Measurements from ENCODE around the gene KIF4B.
"Not testable (repeated sequence)": the region's sequence is repeated elsewhere in the genome, so short reads cannot be mapped to it uniquely, and the experiment has no call there.

The KIF4B gene

GRCh38 chr5:155004138-155004744 is 9.3 kb upstream of the KIF4B start:
- no peak for DNase-seq (ENCODE audit: low read depth)
- in situ Hi-C loops (cut with HindIII; ENCODE audit: low sequenced_read_pairs) = no loop called here
- TF ChIP-seq CTCF (IDR thresholded peaks at IDR 0.05; ENCODE audit: low read depth, low read length, missing control alignments) = peak; percentile 15
- no peak overlapping the region for H3K4me3 ChIP-seq (ENCODE audit: low read depth, low read length)

GRCh38 chr5:155006265-155006664 is 7.3 kb upstream of the KIF4B start:
- DNase-seq (ENCODE audit: low read depth); H3K4me3 ChIP-seq (ENCODE audit: low read depth, low read length); in situ Hi-C loops (cut with HindIII; ENCODE audit: low sequenced_read_pairs): not testable (repeated sequence)

GRCh38 chr5:155008669-155009068 is 4.9 kb upstream of the KIF4B start:
- no peak for DNase-seq (ENCODE audit: low read depth)
- no peak overlapping the region for H3K4me3 ChIP-seq (ENCODE audit: low read depth, low read length)
- in situ Hi-C loops (cut with HindIII; ENCODE audit: low sequenced_read_pairs) = no loop called here
- TF ChIP-seq CTCF (IDR thresholded peaks at IDR 0.05; ENCODE audit: low read depth, low read length, missing control alignments) = no peak

- TF ChIP-seq CTCF (IDR thresholded peaks at IDR 0.05; ENCODE audit: low read depth, low read length, missing control alignments) = no peak
- DNase-seq (ENCODE audit: low read depth) = no peak
- in situ Hi-C loops (cut with HindIII; ENCODE audit: low sequenced_read_pairs) = no loop called here
- no peak overlapping the region for H3K4me3 ChIP-seq (ENCODE audit: low read depth, low read length)
Observed at GRCh38 chr5:155010881-155011280, 2.7 kb upstream of the KIF4B start.

GRCh38 chr5:155015239-155015638 is 1.7 kb downstream of the KIF4B start:
- no peak overlapping the region for H3K4me3 ChIP-seq (ENCODE audit: low read depth, low read length)
- in situ Hi-C loops (cut with HindIII; ENCODE audit: low sequenced_read_pairs) = no loop called here
- no peak for DNase-seq (ENCODE audit: low read depth)
- no peak for TF ChIP-seq CTCF (IDR thresholded peaks at IDR 0.05; ENCODE audit: low read depth, low read length, missing control alignments)

GRCh38 chr5:155017610-155018009 is 4.1 kb downstream of the KIF4B start:
- TF ChIP-seq CTCF (IDR thresholded peaks at IDR 0.05; ENCODE audit: low read depth, low read length, missing control alignments) = no peak
- in situ Hi-C loops (cut with HindIII; ENCODE audit: low sequenced_read_pairs) = no loop called here
- H3K4me3 ChIP-seq (ENCODE audit: low read depth, low read length) = no peak overlapping the region
- no peak for DNase-seq (ENCODE audit: low read depth)

GRCh38 chr5:155019601-155020226 is 6.2 kb downstream of the KIF4B start:
- DNase-seq (ENCODE audit: low read depth) = no peak
- no peak overlapping the region for H3K4me3 ChIP-seq (ENCODE audit: low read depth, low read length)
- in situ Hi-C loops (cut with HindIII; ENCODE audit: low sequenced_read_pairs) = no loop called here
- no peak for TF ChIP-seq CTCF (IDR thresholded peaks at IDR 0.05; ENCODE audit: low read depth, low read length, missing control alignments)

Measured in astrocyte of the cerebellum (primary cell).